GM06990 (cell line): ENCODE measurements around the gene CELA2B.
"Not testable (repeated sequence)": the region's sequence is repeated elsewhere in the genome, so short reads cannot be mapped to it uniquely, and the experiment has no call there.

ENCODE experiments used
- DNase-seq: peaks from one replicate; pipeline ENCODE4 v3.0.0-alpha.2; 2011; ENCODE audit not compliant: insufficient read length; ENCODE audit errors: extremely low read depth
- H3K27me3 ChIP-seq: replicated peaks from 2 replicates; pipeline ENCODE4 v1.6.0; 2011; ENCODE audit warnings: low read length; ENCODE audit not compliant: control insufficient read depth, insufficient read depth
- H3K36me3 ChIP-seq: 2 replicates; pipeline ENCODE4 v1.5.1; 2011; ENCODE audit warnings: low read length; ENCODE audit not compliant: control insufficient read depth, insufficient read depth
- H3K4me3 ChIP-seq: replicated peaks from 2 replicates; pipeline ENCODE4 v1.5.1; 2011; ENCODE audit warnings: low read depth, mild to moderate bottlenecking, control low read depth, low read length
- CTCF ChIP-seq: IDR thresholded peaks from 2 replicates; pipeline ENCODE4 v1.5.1; 2011; ENCODE audit warnings: low read length, control low read depth, mild to moderate bottlenecking, inconsistent platforms; ENCODE audit not compliant: insufficient read depth, poor library complexity, severe bottlenecking

The CELA2B gene

DNA sequence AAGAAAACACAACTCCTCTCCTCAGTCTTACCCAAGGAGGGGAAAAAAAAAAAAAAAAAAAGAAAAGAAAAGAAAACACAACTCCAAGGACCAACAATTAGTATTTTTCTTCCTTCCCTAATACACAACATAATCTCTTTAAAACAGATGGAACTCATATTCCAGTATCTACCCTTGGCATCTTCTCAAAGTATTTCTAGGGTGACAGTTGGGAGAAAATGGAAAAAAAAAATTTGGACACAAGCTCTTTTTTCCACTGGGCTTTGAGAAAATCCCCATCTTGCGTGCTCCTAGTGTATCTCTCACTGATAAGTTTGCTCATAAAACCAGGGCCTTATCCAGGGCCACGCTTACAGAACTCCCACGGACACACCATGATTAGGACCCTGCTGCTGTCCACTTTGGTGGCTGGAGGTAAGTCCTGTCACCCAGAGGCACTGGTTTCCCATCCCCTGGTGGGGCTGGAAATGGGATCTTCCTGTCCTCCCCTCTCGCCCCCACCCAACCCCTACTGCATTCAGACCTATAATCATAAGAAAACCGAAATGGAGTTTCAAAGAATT lies at the start of gene CELA2B:
Gene CELA2B (plus strand): TSS at position 353 of the 563 bp plus-strand sequence. CDS start 22 bp downstream, at position 375.
- DNase-seq: no peak
- no peaks in the 10 kb centered on the region for H3K36me3 ChIP-seq
- no peaks in the 10 kb centered on the region; the same call in 1 of the 2 replicates for H3K27me3 ChIP-seq
- TF ChIP-seq CTCF: no peak
- no peak within 1 kb of the TSS for H3K4me3 ChIP-seq

- Histone ChIP-seq H3K36me3 (peaks cover 15% of the 10 kb centered on the region), H3K4me3 (no peak overlapping the region), H3K27me3 (no peaks in the 10 kb centered on the region)
- TF ChIP-seq CTCF: no peak
- DNase-seq: no peak
Observed at GRCh38 chr1:15426492-15427279, 49.2 kb upstream of the CELA2B start.

DNA sequence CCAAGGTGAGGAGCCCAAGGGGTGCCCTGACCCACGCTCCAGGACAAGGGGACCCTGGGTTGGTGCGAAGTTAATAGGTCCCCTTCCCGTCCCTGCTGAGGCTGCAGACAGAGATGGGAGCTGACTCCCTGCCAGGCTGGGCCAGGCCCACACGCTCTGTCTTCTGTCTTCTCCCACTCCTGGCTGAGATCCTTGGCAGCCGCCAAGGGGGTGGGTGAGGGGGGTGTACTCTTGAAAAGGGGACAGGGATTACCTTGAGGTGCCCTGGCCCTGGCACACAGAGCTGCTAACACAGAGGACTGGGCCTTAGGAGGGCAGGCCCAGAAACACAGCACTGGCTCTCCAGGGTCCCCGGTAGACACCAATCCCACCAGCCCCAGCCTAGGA lies 48.6 kb upstream of the CELA2B start:
- no peak for TF ChIP-seq CTCF
- DNase-seq: no peak
- H3K4me3 ChIP-seq: no peak overlapping the region
- H3K27me3 ChIP-seq: no peaks in the 10 kb centered on the region
- H3K36me3 ChIP-seq: peaks cover 15% of the 10 kb centered on the region

DNA sequence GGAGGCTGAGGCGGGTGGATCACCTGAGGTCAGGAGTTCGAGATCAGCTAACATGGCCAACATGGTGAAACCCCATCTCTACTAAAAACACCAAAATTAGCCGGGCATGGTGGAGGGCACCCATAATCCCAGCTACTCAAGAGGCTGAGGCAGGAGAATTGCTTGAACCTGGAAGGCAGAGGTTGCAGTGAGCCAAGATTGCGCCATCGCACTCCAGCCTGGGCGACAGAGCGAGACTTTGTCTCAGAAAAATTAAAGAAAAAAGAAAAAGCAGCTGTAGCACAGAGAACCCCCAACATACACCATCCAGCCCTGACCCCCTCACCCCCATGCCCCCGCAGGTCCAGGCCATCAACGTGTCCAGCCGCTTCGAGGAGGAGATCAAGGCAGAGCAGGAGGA lies 47.7 kb upstream of the CELA2B start:
- DNase-seq, H3K27me3 ChIP-seq, H3K4me3 ChIP-seq: not testable (repeated sequence)
- H3K36me3 ChIP-seq: peaks cover 15% of the 10 kb centered on the region

DNA sequence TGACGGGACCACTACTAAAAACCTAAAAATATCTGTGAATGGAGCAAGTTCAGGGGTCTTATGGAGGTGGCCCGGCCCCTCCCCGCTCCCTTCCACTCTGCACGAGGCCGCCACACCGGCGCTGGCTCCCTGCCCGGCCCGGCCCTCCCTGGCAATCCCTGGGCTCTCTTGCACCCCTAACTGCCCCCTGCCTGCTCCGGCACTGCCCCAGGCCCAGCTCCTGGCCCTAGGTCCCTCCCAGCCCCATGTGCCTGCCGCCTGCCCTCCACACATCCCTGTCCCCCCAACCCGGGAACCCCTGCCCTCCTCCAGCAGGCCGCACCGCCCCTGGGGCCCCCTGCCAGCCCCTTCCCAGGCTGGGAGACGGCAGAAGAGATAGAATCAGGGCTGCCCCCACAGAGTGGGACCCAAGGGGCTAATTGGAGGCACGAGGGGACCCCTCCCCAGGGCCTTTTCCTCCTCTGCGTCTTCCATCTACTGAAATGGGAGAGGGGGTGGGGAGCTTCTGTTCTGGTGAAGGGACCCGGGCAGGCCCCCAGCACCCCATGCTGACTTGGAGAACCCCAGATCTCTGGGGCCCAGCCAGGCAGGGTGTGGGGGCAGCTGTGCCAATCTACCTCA lies 47.0 kb upstream of the CELA2B start:
- Histone ChIP-seq H3K4me3 (no peak overlapping the region), H3K27me3 (no peaks in the 10 kb centered on the region), H3K36me3 (peaks cover 15% of the 10 kb centered on the region)
- DNase-seq: no peak
- TF ChIP-seq CTCF: no peak

DNA sequence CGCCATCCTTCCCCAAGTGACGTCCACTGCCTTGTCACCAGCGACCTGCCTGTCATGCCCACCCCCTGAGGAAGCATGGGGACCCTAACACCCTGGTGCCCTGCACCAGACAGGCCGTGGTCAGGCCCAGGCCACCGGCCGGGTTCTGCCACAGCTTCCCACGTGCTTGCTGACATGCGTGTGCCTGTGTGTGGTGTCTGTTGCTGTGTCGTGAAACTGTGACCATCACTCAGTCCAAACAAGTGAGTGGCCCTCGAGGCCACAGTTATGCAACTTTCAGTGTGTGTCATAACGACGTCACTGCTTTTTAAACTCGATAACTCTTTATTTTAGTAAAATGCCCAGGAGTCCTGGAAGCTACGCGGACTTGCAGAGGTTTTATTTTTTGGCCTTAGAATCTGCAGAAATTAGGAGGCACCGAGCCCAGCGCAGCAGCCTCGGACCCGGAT lies 46.2 kb upstream of the CELA2B start:
- no peak for DNase-seq
- no peaks in the 10 kb centered on the region for H3K27me3 ChIP-seq
- H3K4me3 ChIP-seq: no peak overlapping the region
- no peak for TF ChIP-seq CTCF
- peaks cover 12% of the 10 kb centered on the region for H3K36me3 ChIP-seq
